ENCODE results near the gene PKP3.
"Not testable (repeated sequence)": the region's sequence is repeated elsewhere in the genome, so short reads cannot be mapped to it uniquely, and the experiment has no call there.

The PKP3 gene

DNA sequence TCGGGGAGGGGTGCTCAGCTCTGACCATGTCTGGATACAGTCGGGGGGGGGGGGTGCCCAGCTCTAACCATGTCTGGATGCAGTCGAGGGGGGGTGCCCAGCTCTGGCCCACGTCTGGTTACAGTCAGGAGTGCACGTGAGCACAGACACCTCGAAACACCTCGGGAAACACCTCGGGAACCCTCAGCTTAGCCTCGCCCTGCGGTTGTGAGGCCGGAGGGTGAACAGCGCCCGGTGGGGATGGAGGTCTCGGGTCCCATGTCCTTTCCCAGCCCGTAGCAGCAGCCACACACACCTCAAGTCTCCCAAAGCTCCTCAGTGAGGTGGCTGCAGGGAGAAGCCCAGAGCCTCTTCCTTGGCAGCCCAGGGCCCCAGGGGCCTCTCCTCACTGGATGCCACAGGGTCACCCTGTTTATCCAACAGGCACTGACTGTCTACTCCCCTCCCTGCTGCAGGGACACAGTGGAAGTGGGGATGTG lies 18.7 kb downstream of the PKP3 start:
- no peak for DNase-seq

DNA sequence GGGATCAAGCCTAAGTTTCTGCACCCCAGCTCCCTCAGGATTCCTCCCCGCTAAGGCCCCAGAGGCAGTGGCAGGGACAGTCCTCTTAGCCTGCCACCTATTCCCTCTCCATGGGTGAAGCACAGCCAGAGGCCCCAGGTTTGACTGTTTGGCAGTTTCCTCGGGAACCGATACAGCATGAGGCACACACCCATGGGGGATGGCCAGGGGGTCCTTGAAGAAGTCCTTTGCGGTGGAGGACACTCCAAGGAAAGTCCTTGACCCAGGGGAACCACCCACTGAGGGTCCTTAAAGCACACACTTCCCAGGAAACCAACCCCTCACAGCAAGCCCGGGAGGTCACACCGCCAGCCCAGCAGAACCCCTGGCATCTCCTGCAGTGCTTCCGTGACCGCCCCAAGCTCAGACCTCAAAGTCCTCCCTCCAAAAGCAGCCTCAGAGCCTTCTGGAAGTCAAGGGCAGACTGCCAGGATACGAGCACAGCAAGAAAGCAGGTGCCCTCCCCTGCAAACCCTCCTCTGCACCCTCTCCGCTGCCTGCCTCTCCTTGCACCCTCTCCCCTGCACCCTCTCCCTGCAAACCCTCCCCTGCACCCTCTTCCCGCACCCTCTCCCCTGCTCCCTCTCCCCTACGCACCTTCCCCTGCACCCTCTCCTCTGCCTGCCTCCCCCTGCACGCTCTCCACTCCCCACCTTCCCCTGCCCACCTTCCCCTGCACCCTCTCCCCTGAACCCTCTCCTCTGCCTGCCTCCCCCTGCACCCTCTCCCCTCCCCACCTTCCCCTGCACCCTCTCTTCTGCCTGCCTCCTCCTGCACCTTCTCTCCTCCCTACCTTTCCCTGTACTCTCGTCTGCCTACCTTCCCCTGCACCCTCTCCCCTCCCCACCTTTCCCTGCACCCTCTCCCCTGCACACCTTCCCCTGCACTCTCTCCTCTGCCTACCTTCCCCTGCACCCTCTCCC lies 19.4 kb downstream of the PKP3 start:
- no peak for DNase-seq

DNA sequence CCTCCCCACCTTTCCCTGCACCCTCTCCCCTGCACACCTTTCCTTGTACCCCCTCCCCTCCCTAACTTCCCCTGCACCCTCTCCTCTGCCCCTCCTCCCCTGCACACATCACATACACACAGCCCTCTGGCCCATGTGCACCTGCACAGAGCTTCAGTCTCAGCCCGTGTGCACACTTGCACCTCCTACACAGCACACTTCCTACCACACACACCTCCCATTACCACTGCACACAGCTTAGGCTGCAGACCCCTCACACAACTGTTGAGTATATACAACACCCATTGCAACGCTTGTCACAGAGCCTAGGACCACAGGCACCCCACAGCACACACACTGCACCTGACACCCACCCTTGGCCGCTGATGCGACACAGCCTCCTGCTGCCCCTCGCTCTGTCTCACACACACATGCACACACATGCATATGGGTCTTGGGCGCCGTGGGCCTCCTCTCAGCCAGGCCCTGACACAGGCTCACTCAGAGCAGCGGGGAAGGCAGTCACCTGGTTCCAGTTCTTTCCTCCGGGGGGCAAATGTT lies 20.4 kb downstream of the PKP3 start:
- DNase-seq = no peak

DNA sequence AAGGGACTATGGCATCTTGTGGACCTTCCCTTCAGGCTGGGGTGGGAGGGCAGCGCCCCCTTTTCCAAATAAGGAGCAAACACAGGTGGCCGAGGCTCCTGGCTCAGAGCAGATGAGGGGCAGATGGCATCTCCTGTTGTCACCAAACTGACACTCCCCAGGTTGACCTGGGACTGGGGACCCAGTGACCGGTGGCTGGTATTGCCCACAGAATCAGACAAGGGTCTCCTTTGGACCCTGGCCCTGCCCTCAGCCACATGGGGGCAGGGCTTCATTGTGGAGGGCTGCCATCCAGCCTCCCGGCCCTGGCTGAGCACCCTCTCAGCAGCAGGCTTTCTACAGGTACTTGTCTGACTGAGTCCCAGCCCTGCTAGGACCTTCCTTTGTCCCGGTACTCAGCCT lies 21.6 kb downstream of the PKP3 start:
- no peak for DNase-seq

DNA sequence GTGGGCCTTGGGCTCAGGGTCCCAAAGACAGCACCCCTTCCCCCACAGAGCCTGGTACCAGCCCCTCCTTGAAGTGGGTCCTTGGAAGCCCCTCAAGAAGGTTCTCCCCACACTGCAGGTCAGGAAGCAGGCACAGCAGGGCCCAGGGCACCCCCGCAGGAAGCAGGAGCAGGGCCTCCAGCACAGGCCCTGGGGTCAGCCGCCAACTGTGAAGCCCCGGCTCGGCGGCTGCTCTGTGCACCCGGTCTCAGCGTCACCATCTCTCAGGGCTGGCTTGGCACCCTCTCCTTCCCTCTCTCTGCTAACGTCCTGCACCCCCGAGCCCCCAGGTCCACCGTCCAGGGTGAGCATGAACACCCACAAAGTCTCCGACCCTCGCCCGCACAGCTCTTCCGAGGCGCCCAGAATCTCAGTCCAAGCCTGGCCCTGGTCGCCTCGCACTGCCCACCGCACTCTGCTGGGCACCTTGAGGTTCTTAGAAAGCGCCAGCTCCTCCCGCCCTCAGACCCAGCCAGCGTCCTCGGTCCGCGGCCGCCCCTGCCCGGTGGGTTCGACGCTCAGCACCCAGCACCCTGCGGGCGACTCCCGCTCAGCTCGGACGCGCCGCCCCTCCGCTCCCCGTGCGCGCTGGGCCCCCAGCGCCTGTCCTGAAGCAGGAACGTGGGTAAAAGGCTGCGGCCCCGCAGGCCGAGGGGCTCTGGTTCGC lies 22.2 kb downstream of the PKP3 start:
- no peak for DNase-seq

DNA sequence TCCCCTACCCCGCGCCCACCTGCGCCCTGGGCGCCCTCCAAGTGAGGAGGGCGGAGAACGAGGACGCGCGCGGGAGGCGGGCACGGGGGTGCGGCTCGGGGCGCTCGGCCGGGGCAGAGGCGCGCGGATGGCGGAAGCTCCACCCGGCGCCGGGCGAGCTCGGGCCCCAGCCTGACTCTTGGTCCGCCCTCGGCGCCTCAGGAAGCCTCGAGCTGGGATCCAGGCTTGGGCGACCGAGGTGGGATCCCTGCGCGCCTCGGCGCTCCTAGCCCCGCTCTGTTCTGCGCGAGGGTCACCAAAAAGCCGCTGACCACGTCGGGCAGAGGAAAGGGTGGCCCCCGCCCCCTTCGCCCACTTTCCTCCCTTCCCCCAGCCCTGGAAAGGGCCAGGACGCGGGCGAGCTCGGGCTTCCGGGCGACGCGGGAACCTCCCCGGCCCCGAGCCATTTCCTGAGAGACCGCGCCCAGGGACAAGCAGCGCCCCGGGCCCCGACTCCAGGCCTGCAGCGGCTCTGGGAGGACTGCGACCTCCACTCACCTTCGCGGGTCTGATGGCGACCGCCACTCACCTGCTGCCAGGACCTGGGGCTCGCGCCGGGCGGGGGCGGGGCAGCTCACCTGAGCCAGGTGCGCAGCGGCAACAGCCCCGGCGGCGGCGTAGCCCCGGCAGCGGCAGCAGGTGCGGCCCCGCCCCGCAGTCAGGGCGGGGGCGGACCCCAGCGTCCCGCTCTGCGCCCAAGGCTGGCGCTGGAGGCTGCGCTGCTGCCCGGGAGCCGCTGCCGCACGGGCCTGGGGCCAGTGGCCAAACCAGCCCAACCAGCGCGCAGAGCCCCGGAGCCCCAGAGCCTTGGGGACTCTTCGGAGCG lies 23.0 kb downstream of the PKP3 start:
- DNase-seq = no peak

DNA sequence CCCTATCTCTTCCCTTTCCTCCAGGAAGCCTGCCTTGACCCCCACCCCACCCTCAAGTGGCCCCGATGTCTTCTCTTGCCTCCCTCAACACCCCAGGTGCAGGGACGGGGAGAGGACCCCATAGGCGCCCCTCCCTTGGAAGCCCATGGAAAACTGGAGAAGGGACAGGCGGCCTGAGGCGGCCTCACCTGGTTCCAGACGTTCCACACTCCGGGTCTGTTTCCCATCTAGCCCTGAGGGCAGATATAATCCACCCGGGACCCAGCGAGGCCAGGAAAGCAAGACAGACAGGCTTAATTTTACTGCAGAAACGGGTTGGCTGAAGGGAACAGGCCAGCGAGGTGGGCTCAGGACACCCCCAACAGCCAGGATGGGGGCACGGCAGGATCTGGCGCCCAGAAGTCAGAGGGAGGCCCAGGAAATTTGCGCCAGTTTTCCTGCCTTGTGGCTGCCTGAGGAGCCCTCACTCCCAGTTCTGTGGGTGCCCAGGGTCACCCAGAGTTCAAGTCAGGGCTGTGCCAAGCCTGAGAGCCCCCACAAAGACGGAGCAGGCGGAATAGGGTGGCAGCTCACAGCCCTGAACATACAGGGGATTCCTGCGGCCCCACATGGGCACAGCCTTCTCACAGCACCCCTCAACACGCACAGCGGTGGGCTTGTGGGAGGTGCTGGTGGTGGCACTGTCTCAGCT lies 23.8 kb downstream of the PKP3 start:
- no peak for DNase-seq

DNA sequence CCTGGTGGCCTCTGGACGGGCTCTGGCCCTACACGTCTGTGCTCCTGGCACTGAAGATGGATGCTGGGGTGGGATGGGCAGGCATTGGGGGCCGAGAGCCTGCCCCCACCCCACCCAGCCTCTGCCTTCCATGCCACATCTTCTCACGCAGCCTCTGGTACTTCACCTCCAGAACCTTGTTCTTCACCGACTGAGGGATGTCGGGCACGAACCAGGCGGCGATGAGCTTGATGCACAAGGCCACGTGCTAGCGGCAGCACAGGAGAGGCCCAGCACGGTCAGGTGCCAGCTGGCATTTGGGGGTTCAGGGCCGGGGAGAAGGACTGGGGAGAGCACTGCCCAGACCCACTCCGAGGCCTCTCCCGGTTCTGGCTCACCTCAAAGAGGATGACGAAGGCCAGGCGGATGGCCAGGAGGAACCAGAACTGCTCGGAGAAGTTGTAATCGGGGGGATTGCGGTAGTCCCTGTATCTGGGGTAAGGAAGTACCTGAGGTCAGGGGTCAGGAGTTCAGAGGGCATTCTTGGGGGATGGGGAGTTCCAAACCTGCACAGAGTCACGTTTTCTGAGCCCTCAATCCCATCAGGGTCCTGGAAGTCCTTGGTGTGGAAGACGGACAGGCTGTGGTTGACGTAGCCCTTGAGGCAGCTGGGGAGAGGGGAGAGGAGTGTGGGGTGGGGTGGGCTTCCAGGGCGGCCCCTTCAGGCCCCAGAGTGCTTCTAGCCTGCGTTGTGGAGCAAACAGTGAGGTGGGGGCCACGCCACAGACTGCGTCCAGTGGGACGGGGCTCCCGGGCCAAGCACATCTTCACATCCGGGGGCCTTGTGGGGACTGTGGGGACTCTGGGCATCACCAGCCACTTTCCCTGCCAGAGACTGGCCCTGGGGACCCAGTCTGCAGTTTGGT lies 24.6 kb downstream of the PKP3 start:
- DNase-seq = no peak

DNA sequence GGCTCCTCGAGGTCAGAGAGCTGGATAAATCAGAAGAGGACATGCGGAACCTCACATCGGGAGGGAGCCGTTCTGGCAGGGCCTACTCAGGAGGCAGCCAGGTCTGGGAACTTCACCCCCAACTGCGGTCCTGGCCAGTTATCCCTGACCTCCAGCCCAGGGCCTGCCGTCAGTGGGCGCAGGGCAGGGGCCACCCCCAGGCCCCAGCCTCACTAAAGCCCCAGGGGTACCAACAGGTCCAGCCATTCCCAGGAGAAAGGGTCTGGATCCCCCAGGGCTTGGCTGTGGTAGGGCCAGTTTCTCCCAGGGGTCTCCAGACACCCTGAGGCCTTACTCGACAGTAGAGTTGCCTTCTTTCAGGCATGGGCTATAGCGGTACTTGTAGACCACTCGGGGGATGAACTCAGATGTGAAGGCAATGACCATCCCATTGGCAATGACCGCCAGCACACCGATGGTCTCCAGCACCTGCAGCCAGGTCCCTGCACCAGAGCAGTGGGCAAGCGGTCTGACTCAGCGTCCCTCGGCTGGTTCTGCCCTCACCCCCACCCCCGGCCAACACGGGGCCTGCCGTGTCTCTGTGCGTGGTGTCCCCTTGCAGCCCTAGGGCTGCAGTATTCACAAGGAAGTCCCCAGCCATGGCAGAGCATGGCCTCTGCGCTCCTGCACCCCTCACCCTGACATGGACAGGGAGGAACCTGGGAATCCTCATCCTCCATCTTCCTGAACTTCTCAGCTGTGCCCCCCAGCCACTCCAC lies 25.4 kb downstream of the PKP3 start:
- DNase-seq = no peak

DNA sequence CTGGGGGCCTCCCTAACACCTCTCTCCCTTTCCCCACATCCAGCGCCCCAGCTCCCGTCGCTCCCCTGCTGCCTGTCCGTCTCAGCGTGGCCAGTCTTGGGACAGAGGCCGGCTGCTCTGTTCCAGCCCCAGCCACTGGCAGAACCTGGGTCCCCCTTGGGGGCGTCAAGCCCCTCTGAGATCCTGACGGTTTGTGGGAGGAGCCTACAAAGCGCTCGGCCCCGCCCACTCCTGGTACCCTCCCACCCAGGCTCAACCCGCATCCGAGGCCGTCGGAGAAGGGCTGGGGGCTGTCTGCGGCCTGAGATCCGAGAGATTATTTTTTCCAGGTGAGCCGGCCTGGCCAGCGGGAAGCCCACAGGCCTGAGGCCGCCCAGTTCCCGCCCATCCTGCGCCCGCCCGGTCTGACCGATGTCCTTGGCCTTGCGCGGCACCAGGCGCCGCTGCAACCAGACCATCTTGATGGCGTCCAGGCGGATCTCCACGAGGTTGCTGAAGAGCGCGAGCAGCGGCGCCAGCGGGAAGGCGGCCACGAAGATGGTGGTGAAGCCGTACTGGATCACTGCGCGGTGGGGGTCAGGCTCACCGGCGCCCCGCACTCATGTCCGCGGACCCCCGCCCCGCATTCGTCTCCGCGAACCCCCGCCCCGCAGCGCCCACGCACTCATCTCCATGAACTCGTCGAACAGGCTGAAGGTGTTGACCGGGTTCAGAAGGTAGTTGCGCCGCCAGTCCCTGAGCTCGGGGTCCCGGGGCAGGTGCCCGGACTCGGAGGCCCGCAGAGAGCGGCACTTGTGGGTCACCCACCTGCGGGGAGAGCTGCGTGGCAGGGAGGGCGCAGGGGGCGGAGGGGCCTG lies 26.3 kb downstream of the PKP3 start:
- no peak for DNase-seq

DNA sequence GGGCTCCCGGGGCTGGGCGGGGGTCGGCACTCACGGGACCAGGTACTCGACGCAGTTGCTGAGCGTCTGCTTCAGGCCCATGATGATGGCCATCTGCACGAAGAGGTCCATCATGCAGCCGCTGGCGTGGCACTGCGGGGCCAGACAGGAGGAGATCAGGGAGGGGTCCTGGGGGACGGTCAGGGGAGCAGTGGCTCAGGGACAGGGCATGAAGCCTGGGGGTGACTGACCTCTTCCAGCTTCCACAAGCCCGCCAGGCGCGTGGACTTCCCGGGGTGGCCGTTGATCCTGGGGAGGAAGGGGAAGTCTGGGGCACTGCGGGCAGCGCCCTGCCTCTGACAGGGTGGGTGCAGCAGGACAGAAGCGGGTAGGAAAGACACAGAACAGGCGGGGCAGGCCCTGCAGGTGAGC lies 26.9 kb downstream of the PKP3 start:
- no peak for DNase-seq

DNA sequence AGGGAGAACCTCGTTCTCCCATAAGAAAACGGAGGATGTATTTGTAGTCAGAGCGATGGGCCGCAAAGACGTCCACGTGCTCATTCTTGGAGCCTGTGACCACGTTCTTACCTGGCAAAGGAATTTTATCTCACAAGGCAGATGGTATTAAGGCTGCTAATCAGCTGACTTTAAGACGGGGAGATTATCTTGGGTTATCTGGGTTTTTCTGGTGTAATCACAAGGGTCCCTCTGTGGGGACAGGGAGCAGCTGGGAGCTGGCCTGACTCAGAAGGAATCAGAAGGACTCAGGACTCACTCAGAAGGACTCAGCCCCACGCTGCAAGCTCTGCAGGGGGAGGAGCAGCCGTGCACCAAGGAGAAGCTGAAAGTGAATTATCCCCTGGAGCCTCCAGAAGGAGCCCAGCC lies 28.2 kb downstream of the PKP3 start:
- DNase-seq = no peak

DNA sequence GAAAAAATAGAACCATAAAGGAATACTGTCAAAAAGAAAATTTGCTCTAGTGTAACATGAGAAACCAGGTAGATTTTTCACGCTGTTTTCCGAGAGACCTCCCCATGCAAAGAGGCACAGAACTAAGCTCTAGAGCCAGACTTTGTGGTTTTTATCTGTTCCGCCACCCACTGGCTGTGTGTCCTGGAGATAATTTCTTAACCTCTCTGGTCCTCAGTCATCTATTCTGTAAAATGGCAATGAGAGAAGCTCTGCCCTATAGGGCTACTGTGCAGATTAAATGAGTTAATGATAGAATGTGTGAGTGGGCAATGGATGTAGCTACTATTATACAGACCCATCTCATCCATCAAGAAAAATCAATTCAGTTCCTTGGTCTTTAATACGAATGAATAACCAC lies 30.2 kb downstream of the PKP3 start:
- DNase-seq = no peak

DNA sequence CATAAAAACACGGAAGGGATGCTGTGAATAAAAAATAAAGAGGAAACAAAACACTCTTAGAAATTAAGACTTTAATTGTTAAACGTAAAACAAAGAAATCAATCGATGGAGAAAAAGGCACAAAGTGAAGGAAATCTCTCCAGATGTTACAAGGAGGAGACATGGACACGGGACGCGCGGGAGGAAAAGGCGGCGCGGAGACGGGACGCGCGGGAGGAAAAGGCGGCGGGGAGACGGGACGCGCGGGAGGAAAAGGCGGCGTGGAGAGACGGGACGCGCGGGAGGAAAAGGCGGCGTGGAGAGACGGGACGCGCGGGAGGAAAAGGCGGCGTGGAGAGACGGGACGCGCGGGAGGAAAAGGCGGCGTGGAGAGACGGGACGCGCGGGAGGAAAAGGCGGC lies 30.8 kb downstream of the PKP3 start:
- DNase-seq = not testable (repeated sequence)

DNA sequence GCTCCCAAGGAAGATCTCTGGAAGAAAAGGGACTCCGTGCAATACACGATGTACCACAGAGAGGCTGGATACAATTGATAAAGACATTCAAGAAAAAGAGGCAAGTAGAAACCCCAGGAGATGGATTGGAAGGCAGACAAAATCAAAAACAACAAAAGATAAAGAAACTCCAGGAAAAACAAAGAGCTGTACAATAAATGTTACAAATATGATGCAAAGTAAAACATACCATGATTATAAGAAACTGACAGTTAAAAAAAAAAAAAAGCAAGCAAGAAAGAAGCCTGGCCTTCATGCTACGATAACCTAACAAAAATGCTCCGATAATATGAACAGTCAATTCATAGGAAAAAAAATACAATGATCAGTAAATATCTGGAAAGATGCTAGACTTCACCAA lies 31.3 kb downstream of the PKP3 start:
- DNase-seq = no peak

DNA sequence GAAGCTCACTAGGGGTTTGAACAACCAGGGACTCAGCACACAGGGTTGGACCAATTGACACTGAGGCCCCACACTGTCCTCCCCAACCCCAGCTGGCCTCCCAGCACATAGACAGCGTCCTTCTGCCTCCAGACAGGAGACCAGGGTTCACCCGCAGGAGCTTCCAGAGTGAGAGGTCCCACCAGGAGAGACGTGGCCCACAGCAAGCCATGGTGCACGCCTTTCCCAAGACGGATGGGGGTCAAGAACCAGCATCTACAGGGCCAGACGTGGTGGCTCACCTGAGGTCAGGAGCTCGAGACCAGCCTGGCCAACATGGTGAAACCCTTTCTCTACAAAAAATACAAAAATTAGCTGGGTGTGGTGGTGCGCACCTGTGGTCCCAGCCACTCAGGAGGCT lies 32.8 kb downstream of the PKP3 start:
- DNase-seq = no peak

DNA sequence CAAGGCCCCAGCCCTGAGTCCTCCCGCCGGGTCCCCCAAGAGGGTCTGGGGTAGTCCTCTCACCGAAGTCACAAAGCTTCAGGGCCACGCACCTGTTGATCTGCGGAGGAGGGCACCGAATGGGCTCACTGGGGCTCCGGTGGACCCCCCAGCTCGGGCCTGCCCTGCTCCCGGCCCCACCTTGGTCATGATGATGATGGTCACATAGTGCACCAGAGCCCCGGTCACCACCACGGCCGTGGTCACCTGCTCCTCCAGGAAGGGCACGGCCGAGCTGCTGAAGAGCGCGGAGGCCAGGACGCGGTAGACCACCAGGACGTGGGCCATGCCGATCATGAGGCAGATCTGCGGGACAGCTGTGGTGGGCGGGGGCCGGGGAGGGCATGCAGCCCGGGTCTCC lies 34.3 kb downstream of the PKP3 start:
- no peak for DNase-seq

DNA sequence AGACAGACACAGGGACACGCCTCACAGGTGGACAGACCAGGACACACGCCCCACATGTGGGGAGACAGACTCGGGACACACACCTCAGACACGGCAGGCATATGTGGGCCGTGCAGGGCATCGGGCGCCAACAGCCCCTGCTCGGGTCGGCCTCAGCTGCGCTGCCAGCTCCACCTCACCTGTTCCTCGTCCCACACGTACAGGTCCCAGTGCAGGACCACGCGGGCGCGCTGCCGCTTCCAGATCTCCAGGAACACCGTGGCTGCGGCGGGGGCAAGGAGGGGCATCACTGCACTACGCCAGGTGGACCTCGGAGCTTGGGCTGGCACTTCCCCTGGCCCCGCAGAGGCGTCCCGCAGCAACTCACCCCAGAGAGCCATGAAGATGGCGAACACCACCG lies 35.4 kb downstream of the PKP3 start:
- DNase-seq = no peak

DNA sequence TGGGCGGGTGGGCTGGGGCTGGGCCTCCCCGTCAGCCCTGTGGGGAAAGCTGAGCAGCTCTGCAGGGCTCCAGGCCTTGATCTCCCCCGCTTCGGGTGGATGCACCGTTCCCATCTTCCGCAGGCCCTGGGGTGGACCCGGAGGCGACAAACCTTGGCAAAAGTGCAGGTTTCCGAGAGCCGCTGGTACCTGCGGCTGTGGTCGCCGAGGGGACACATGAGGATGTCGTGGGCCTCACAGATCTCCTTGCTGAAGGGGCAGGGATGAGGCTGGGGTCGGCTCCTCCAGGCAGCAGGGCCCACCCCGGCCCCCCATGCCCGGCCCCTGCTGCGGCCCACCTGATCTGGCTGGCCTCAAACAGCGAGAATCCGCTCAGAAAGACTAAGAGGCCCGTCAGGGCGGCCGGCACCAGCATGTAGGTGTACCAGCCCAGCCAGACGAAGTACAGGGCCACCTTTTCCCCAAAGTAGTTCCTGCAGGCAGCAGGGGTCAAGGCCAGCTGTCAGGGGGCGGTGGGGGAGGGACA lies 36.0 kb downstream of the PKP3 start:
- DNase-seq = no peak

Data from SHP77 treated with DMSO at 0.1 percent for 48 hours (cell line).